ENCODE results near the gene NUP210L.
"Not testable (repeated sequence)": the region's sequence is repeated elsewhere in the genome, so short reads cannot be mapped to it uniquely, and the experiment has no call there.

NUP210L gene

DNA sequence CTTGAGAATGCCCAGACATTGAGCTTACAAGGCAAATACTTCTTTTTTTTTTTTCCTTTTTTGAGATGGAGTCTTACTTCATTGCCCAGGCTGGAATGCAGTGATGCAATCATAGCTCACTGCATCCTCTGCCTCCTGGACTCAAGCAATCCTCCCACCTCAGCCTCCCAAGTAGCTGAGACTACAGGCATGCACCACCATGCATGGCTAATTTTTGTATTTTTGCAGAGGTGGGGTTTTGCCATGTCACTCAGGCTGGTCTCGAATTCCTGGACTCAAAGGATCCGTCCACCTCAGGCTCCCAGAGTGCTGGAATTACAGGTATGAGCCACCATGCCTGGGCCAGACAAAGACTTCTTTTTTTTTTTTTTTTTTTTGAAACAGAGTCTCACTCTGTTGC lies 79.1 kb downstream of the NUP210L start:
- no peak overlapping the region for H2BK5ac ChIP-seq (ENCODE audit: low read length)

DNA sequence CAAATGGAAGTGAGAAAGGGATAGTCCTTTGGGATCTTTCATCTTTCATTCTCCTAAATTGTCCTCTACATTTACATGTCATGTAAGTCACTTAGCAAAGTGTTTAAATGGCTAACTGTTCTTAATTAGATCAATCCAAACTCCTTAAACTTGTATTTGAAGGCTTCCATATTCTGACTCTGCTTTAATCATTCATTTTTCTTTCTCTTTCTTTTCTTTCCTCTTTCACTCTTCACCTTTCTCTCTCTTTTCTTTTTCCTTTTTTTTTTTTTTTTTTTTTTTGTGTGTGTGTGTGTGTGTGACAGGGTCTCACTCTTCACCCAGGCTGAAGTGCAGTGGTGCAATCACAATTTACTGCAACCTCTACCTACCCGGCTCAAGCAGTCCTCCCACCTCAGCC lies 92.6 kb downstream of the NUP210L start:
- WGBS (ENCODE audit: extremely low coverage, insufficient coverage, low lambda C conversion rate): no CpG with 5 or more reads among the region's 1 CpG
- Histone ChIP-seq H3K9ac (ENCODE audit: low read length) (no peak overlapping the region), H4K5ac (ENCODE audit: low read length) (no peak overlapping the region), H3K4me3 (ENCODE audit: low read length) (no peak overlapping the region), H3K27me3 (ENCODE audit: insufficient read depth, low read length, poor library complexity) (no peaks in the 10 kb centered on the region), H3K23ac (ENCODE audit: low read length) (no peak overlapping the region), H2BK5ac (ENCODE audit: low read length) (no peak overlapping the region), H4K8ac (ENCODE audit: low read depth, low read length) (no peak overlapping the region), H3K4me1 (ENCODE audit: control insufficient read depth, low read depth, low read length) (no peaks in the 10 kb centered on the region), H3K27ac (ENCODE audit: low read depth, low read length) (no peak overlapping the region), H2BK15ac (replicated peaks; ENCODE audit: low read depth) (no peak overlapping the region), H3K4me2 (ENCODE audit: low read length) (no peak overlapping the region), H3K18ac (ENCODE audit: low read length) (no peak overlapping the region), H3K36me3 (ENCODE audit: control insufficient read depth, insufficient read depth, low read length) (no peaks in the 10 kb centered on the region), H3K56ac (ENCODE audit: low read length) (no peak overlapping the region), H3K4ac (ENCODE audit: low read depth, low read length) (no peak overlapping the region), H2AK5ac (ENCODE audit: low read length) (no peak overlapping the region), H3K79me2 (ENCODE audit: control insufficient read depth, insufficient read depth, low read length) (no peaks in the 10 kb centered on the region), H2BK120ac (ENCODE audit: low read depth, low read length) (no peak overlapping the region), H3K79me1 (ENCODE audit: low read length) (no peaks in the 10 kb centered on the region)
- no peak for DNase-seq

More for the DNA sequence above, 79.1 kb downstream of the NUP210L start:
- Histone ChIP-seq H3K18ac (ENCODE audit: low read length) (no peak overlapping the region), H3K4ac (ENCODE audit: low read depth, low read length) (no peak overlapping the region), H3K79me2 (ENCODE audit: control insufficient read depth, insufficient read depth, low read length) (no peaks in the 10 kb centered on the region), H3K23ac (ENCODE audit: low read length) (no peak overlapping the region), H3K36me3 (ENCODE audit: control insufficient read depth, insufficient read depth, low read length) (no peaks in the 10 kb centered on the region), H3K27ac (ENCODE audit: low read depth, low read length) (no peak overlapping the region), H3K4me3 (ENCODE audit: low read length) (no peak overlapping the region), H3K79me1 (ENCODE audit: low read length) (no peaks in the 10 kb centered on the region), H2BK120ac (ENCODE audit: low read depth, low read length) (no peak overlapping the region), H3K56ac (ENCODE audit: low read length) (no peak overlapping the region), H2BK15ac (replicated peaks; ENCODE audit: low read depth) (no peak overlapping the region), H3K4me2 (ENCODE audit: low read length) (no peak overlapping the region), H4K8ac (ENCODE audit: low read depth, low read length) (no peak overlapping the region), H3K4me1 (ENCODE audit: control insufficient read depth, low read depth, low read length) (no peaks in the 10 kb centered on the region), H3K27me3 (ENCODE audit: insufficient read depth, low read length, poor library complexity) (no peaks in the 10 kb centered on the region), H3K9ac (ENCODE audit: low read length) (no peak overlapping the region), H2AK5ac (ENCODE audit: low read length) (no peak overlapping the region), H4K5ac (ENCODE audit: low read length) (no peak overlapping the region)
- whole genome bisulfite sequencing (ENCODE audit: extremely low coverage, insufficient coverage, low lambda C conversion rate): no CpG with 5 or more reads among the region's 2 CpGs
- no peak for DNase-seq

- not testable (repeated sequence) for H2BK5ac ChIP-seq (ENCODE audit: low read length); H3K4me1 ChIP-seq (ENCODE audit: control insufficient read depth, low read depth, low read length); H3K56ac ChIP-seq (ENCODE audit: low read length); H3K27ac ChIP-seq (ENCODE audit: low read depth, low read length); H3K4ac ChIP-seq (ENCODE audit: low read depth, low read length); H3K79me1 ChIP-seq (ENCODE audit: low read length); H4K8ac ChIP-seq (ENCODE audit: low read depth, low read length); H3K79me2 ChIP-seq (ENCODE audit: control insufficient read depth, insufficient read depth, low read length); H3K27me3 ChIP-seq (ENCODE audit: insufficient read depth, low read length, poor library complexity); H3K4me2 ChIP-seq (ENCODE audit: low read length); H3K9ac ChIP-seq (ENCODE audit: low read length); H4K5ac ChIP-seq (ENCODE audit: low read length); H2BK120ac ChIP-seq (ENCODE audit: low read depth, low read length); H3K36me3 ChIP-seq (ENCODE audit: control insufficient read depth, insufficient read depth, low read length); DNase-seq; H3K18ac ChIP-seq (ENCODE audit: low read length); H2AK5ac ChIP-seq (ENCODE audit: low read length); H2BK15ac ChIP-seq (replicated peaks; ENCODE audit: low read depth); H3K23ac ChIP-seq (ENCODE audit: low read length); H3K4me3 ChIP-seq (ENCODE audit: low read length)
- no CpG with 5 or more reads among the region's 4 CpGs for WGBS (ENCODE audit: extremely low coverage, insufficient coverage, low lambda C conversion rate)
Measured at GRCh38 chr1:154047436-154047835, 107.4 kb downstream of the NUP210L start.

DNA sequence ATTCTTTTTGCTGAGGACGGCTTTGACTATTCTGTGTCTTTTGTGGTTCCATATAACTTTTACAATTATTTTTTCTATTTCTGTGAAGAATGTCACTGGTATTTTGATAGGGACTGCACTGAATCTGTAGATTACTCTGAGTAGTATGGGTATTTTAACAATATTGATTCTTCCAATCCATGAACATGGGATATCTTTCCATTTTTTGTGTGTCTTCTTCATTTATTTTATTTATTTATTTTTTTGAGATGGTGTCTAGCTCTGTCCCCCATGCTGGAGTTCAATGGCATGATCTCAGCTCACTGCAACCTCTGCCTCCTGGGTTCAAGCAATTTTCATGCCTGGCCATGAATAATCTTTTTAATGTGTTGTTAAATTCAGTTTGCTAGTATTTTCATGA lies 121.2 kb downstream of the NUP210L start:
- no CpG with 5 or more reads among the region's 1 CpG for WGBS (ENCODE audit: extremely low coverage, insufficient coverage, low lambda C conversion rate)
- H4K8ac ChIP-seq (ENCODE audit: low read depth, low read length): not testable (repeated sequence)

DNA sequence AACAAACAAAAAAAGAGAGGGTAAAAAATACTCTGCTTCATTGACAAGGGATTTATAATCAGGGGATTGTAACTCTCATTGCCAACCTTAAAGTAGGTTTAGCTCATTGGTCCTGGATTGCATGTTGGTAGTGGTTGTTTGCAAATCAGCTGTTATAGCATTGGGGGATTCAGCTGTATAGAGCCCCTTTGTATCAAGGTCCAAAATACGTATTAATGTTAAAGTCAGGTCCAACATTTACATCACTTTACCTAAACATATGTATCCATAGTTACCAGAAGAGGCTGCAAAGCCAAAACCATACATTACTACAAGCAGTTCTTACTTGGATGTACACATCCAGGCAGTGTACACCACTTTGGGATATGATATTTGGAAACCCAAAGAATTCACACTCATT lies 134.9 kb downstream of the NUP210L start:
- Histone ChIP-seq H3K36me3 (ENCODE audit: control insufficient read depth, insufficient read depth, low read length) (no peaks in the 10 kb centered on the region), H2BK120ac (ENCODE audit: low read depth, low read length) (no peak overlapping the region), H3K56ac (ENCODE audit: low read length) (no peak overlapping the region), H3K18ac (ENCODE audit: low read length) (no peak overlapping the region), H2AK5ac (ENCODE audit: low read length) (no peak overlapping the region), H3K79me2 (ENCODE audit: control insufficient read depth, insufficient read depth, low read length) (no peaks in the 10 kb centered on the region), H4K8ac (ENCODE audit: low read depth, low read length) (no peak overlapping the region), H2BK5ac (ENCODE audit: low read length) (no peak overlapping the region), H3K4me2 (ENCODE audit: low read length) (no peak overlapping the region), H4K5ac (ENCODE audit: low read length) (no peak overlapping the region), H3K27ac (ENCODE audit: low read depth, low read length) (no peak overlapping the region), H3K4ac (ENCODE audit: low read depth, low read length) (no peak overlapping the region), H3K79me1 (ENCODE audit: low read length) (no peaks in the 10 kb centered on the region), H3K23ac (ENCODE audit: low read length) (no peak overlapping the region), H2BK15ac (replicated peaks; ENCODE audit: low read depth) (no peak overlapping the region), H3K4me1 (ENCODE audit: control insufficient read depth, low read depth, low read length) (no peaks in the 10 kb centered on the region), H3K9ac (ENCODE audit: low read length) (no peak overlapping the region), H3K4me3 (ENCODE audit: low read length) (no peak overlapping the region), H3K27me3 (ENCODE audit: insufficient read depth, low read length, poor library complexity) (no peaks in the 10 kb centered on the region)
- no peak for DNase-seq
- no CpG with 5 or more reads among the region's 1 CpG for WGBS (ENCODE audit: extremely low coverage, insufficient coverage, low lambda C conversion rate)

More for the DNA sequence above, 121.2 kb downstream of the NUP210L start:
- H3K27ac ChIP-seq (ENCODE audit: low read depth, low read length); H4K5ac ChIP-seq (ENCODE audit: low read length); H2BK120ac ChIP-seq (ENCODE audit: low read depth, low read length); H3K4me1 ChIP-seq (ENCODE audit: control insufficient read depth, low read depth, low read length); DNase-seq; H3K18ac ChIP-seq (ENCODE audit: low read length); H3K4me2 ChIP-seq (ENCODE audit: low read length); H3K79me1 ChIP-seq (ENCODE audit: low read length); H3K27me3 ChIP-seq (ENCODE audit: insufficient read depth, low read length, poor library complexity); H3K9ac ChIP-seq (ENCODE audit: low read length); H3K56ac ChIP-seq (ENCODE audit: low read length); H2BK5ac ChIP-seq (ENCODE audit: low read length); H2BK15ac ChIP-seq (replicated peaks; ENCODE audit: low read depth); H3K4ac ChIP-seq (ENCODE audit: low read depth, low read length); H3K4me3 ChIP-seq (ENCODE audit: low read length); H3K23ac ChIP-seq (ENCODE audit: low read length); H3K36me3 ChIP-seq (ENCODE audit: control insufficient read depth, insufficient read depth, low read length); H3K79me2 ChIP-seq (ENCODE audit: control insufficient read depth, insufficient read depth, low read length); H2AK5ac ChIP-seq (ENCODE audit: low read length): not testable (repeated sequence)

- no peak overlapping the region for H2BK15ac ChIP-seq (replicated peaks; ENCODE audit: low read depth)
- no peak overlapping the region for H3K4ac ChIP-seq (ENCODE audit: low read depth, low read length)
- H3K79me2 ChIP-seq (ENCODE audit: control insufficient read depth, insufficient read depth, low read length): no peaks in the 10 kb centered on the region
- H3K4me2 ChIP-seq (ENCODE audit: low read length): no peak overlapping the region
- no peaks in the 10 kb centered on the region for H3K79me1 ChIP-seq (ENCODE audit: low read length)
- no peak overlapping the region for H3K18ac ChIP-seq (ENCODE audit: low read length)
- no peaks in the 10 kb centered on the region for H3K27me3 ChIP-seq (ENCODE audit: insufficient read depth, low read length, poor library complexity)
- no peak overlapping the region for H3K27ac ChIP-seq (ENCODE audit: low read depth, low read length)
- no peak overlapping the region for H2AK5ac ChIP-seq (ENCODE audit: low read length)
- no peak overlapping the region for H3K56ac ChIP-seq (ENCODE audit: low read length)
- no peak overlapping the region for H3K4me3 ChIP-seq (ENCODE audit: low read length)
- no peaks in the 10 kb centered on the region for H3K36me3 ChIP-seq (ENCODE audit: control insufficient read depth, insufficient read depth, low read length)
- H4K5ac ChIP-seq (ENCODE audit: low read length): no peak overlapping the region
- H3K9ac ChIP-seq (ENCODE audit: low read length): no peak overlapping the region
- no peak for DNase-seq
- H4K8ac ChIP-seq (ENCODE audit: low read depth, low read length): no peak overlapping the region
- no peak overlapping the region for H3K23ac ChIP-seq (ENCODE audit: low read length)
- no CpG with 5 or more reads among the region's 4 CpGs for WGBS (ENCODE audit: extremely low coverage, insufficient coverage, low lambda C conversion rate)
- no peak overlapping the region for H2BK120ac ChIP-seq (ENCODE audit: low read depth, low read length)
- no peaks in the 10 kb centered on the region for H3K4me1 ChIP-seq (ENCODE audit: control insufficient read depth, low read depth, low read length)
- H2BK5ac ChIP-seq (ENCODE audit: low read length): no peak overlapping the region
Measured at GRCh38 chr1:154019269-154019668, 135.6 kb downstream of the NUP210L start.
